ENCODE measurements around the gene MUC5B.

DNA sequence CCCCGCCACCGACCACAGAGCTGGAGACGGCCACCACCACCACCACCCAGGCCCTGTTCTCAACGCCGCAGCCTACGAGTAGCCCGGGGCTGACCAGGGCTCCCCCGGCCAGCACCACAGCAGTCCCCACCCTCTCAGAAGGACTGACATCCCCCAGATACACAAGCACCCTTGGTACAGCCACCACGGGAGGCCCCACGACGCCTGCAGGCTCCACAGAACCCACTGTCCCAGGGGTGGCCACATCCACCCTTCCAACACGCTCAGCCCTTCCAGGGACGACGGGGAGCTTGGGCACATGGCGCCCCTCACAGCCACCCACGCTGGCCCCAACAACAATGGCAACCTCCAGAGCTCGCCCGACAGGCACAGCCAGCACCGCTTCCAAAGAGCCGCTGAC lies 18.8 kb downstream of the MUC5B start:
- TF ChIP-seq CTCF (IDR thresholded peaks at IDR 0.05) (no peak), EZH2 (IDR thresholded peaks at IDR 0.05; ENCODE audit: borderline replicate concordance, insufficient read depth, low read depth, low read length, poor library complexity, severe bottlenecking) (no peak)

Measured in B cell (primary cell).